Parathyroid adenoma (tissue), 2 donors: ENCODE measurements around the gene PDE7B.
A peak's percentile ranks its signal among the peaks of the same experiment; 100 is the strongest.

Source experiments
- H2AFZ ChIP-seq: fragments of 300-600 bp; sonication (generic); one replicate; pipeline ENCODE4 v1.7.0; 2017; ENCODE audit warnings: antibody characterized with exemption, mild to moderate bottlenecking
- H3K27ac ChIP-seq: fragments of 300-600 bp; sonication (generic); one replicate; pipeline ENCODE4 v1.7.0; 2017
- H3K27me3 ChIP-seq: fragments of 300-600 bp; sonication (generic); one replicate; pipeline ENCODE4 v1.7.0; 2017; ENCODE audit warnings: low read length; ENCODE audit not compliant: control insufficient read depth, insufficient read depth
- H3K36me3 ChIP-seq: fragments of 300-600 bp; sonication (generic); one replicate; pipeline ENCODE4 v1.7.0; 2017; ENCODE audit warnings: low read length; ENCODE audit not compliant: control insufficient read depth, insufficient read depth
- H3K4me1 ChIP-seq: fragments of 300-600 bp; sonication (generic); one replicate; pipeline ENCODE4 v1.7.0; 2017; ENCODE audit warnings: control low read depth
- H3K4me2 ChIP-seq: fragments of 300-600 bp; sonication (generic); one replicate; pipeline ENCODE4 v1.7.0; 2017; ENCODE audit warnings: low read length
- H3K4me3 ChIP-seq: fragments of 300-600 bp; sonication (generic); one replicate; pipeline ENCODE4 v1.7.0; 2017; ENCODE audit warnings: low read depth, low read length
- H3K79me2 ChIP-seq: fragments of 300-600 bp; sonication (generic); one replicate; pipeline ENCODE4 v1.7.0; 2017; ENCODE audit warnings: control low read depth
- H3K9ac ChIP-seq: fragments of 300-600 bp; sonication (generic); one replicate; pipeline ENCODE4 v1.7.0; 2017; ENCODE audit warnings: mild to moderate bottlenecking
- H3K9me3 ChIP-seq: fragments of 300-600 bp; sonication (generic); one replicate; pipeline ENCODE4 v1.7.0; 2017; ENCODE audit warnings: low read length; ENCODE audit not compliant: control insufficient read depth
- TF ChIP-seq, protein P1 (sequence below): fragments of 300-600 bp; sonication (generic); IDR thresholded peaks from one replicate; pipeline ENCODE4 v1.7.0; 2017; ENCODE audit warnings: antibody characterized with exemption, mild to moderate bottlenecking
- donor health status: primary hyperparathyroidism.

The PDE7B gene

DNA sequence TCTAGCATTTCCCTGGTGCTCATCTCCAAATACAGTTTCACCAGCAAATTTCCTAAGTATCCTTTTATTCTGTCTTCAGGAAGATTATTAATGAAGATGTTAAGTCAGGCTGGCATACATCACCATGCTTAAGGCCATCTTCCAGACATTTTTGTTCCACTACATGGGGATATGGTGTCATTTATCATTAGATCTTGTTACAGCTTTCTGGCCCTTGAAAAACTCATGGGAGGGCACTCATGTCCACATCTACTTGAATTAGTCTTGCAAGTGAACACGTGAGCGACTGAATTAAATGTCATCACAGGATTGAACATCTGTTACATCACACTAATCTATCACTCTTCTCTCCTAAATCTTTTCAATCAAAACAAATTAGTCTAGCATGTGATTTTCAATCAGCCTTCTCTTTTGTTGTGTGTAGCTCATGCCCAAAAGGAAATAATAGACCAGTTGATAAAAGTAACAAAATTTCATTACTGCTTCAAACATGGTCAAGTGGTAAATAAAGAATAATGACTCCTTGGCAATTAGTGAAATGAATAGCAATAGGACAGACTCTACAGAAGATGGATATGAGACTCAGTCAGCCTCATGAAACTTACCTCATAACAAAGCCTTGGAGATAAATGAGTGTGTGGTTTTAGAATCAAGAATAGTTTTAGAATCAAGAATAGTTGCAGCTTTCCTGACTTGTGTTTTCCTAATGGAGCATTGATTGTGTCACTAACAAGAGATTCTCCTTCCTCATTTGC, 318.1 kb downstream of the PDE7B start:
- Histone ChIP-seq H3K79me2 (peaks cover 15% of the 10 kb centered on the region), H3K27me3 (no peaks in the 10 kb centered on the region), H3K36me3 (no peaks in the 10 kb centered on the region), H3K9ac (no peak overlapping the region), H3K9me3 (no peaks in the 10 kb centered on the region), H3K27ac (no peak overlapping the region), H3K4me2 (no peak overlapping the region), H2AFZ (no peak overlapping the region), H3K4me3 (no peak overlapping the region), H3K4me1 (peaks cover 26% of the 10 kb centered on the region)
- TF ChIP-seq, protein P1, sequence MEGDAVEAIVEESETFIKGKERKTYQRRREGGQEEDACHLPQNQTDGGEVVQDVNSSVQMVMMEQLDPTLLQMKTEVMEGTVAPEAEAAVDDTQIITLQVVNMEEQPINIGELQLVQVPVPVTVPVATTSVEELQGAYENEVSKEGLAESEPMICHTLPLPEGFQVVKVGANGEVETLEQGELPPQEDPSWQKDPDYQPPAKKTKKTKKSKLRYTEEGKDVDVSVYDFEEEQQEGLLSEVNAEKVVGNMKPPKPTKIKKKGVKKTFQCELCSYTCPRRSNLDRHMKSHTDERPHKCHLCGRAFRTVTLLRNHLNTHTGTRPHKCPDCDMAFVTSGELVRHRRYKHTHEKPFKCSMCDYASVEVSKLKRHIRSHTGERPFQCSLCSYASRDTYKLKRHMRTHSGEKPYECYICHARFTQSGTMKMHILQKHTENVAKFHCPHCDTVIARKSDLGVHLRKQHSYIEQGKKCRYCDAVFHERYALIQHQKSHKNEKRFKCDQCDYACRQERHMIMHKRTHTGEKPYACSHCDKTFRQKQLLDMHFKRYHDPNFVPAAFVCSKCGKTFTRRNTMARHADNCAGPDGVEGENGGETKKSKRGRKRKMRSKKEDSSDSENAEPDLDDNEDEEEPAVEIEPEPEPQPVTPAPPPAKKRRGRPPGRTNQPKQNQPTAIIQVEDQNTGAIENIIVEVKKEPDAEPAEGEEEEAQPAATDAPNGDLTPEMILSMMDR = no peak

DNA sequence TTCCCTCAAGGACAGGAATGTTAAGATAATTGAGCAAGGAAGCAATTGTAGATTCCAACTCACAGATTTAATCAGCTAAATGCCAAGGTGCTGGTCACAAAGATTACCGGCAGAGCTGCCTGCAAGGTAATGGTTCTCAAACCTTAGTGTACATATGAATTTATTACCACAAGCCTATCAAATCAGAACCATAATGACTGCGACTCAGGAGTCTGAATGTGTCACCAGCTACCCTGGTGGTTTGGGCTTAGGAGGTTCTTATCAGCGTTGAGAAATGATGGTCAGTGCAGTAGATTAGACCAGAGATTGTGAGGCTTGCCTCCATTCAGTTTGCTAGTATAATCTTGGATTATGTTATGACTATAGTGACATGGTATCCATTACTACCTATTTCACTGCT, 319.7 kb downstream of the PDE7B start:
- Histone ChIP-seq H2AFZ (no peak overlapping the region), H3K27ac (no peak overlapping the region), H3K9ac (no peak overlapping the region), H3K4me3 (no peak overlapping the region), H3K4me2 (no peak overlapping the region), H3K27me3 (no peaks in the 10 kb centered on the region), H3K36me3 (no peaks in the 10 kb centered on the region), H3K9me3 (no peaks in the 10 kb centered on the region), H3K79me2 (peaks cover 15% of the 10 kb centered on the region), H3K4me1 (peaks cover 29% of the 10 kb centered on the region)
- TF ChIP-seq, protein P1 = no peak

- no peaks in the 10 kb centered on the region for H3K27me3 ChIP-seq
- H3K4me2 ChIP-seq = peak overlapping the region; percentile 42
- peak overlapping the region; percentile 29 for H3K4me3 ChIP-seq
- peak overlapping the region; percentile 14 for H2AFZ ChIP-seq
- no peak overlapping the region for H3K9ac ChIP-seq
- H3K9me3 ChIP-seq = no peaks in the 10 kb centered on the region
- peaks cover 31% of the 10 kb centered on the region for H3K4me1 ChIP-seq
- H3K27ac ChIP-seq = peak overlapping the region; percentile 94
- H3K79me2 ChIP-seq = peaks cover 9% of the 10 kb centered on the region
- TF ChIP-seq, protein P1 = no peak
- no peaks in the 10 kb centered on the region for H3K36me3 ChIP-seq
Measured at GRCh38 chr6:136173519-136174507, 322.3 kb downstream of the PDE7B start.

DNA sequence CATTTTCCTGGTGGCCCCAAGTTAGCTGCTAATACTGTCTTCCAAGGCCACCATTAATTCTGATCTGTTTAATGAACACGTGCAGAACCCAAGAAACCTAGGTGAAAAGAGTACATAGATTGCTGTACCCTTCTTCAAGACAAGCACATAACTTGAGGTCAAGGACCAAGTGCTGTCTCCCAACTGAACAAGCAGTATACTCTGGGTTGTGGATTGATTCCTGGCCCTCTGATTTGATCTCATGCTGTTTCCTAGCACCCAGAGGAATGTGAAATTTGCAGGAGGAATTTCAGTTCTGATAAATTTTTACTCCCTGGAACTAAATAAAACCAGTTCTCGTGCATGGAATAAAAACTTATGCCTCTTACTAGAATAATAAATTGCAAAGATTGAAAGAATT, 323.0 kb downstream of the PDE7B start:
- H3K36me3 ChIP-seq = no peaks in the 10 kb centered on the region
- H3K9me3 ChIP-seq = no peaks in the 10 kb centered on the region
- peak overlapping the region; percentile 14 for H2AFZ ChIP-seq
- peak overlapping the region; percentile 94 for H3K27ac ChIP-seq
- peaks cover 7% of the 10 kb centered on the region for H3K79me2 ChIP-seq
- H3K27me3 ChIP-seq = no peaks in the 10 kb centered on the region
- H3K4me2 ChIP-seq = peak overlapping the region; percentile 42
- TF ChIP-seq, protein P1 = no peak
- H3K9ac ChIP-seq = no peak overlapping the region
- H3K4me3 ChIP-seq = no peak overlapping the region
- H3K4me1 ChIP-seq = peaks cover 34% of the 10 kb centered on the region
